Measurements from ENCODE around the gene ANO7.

ANO7 gene

DNA sequence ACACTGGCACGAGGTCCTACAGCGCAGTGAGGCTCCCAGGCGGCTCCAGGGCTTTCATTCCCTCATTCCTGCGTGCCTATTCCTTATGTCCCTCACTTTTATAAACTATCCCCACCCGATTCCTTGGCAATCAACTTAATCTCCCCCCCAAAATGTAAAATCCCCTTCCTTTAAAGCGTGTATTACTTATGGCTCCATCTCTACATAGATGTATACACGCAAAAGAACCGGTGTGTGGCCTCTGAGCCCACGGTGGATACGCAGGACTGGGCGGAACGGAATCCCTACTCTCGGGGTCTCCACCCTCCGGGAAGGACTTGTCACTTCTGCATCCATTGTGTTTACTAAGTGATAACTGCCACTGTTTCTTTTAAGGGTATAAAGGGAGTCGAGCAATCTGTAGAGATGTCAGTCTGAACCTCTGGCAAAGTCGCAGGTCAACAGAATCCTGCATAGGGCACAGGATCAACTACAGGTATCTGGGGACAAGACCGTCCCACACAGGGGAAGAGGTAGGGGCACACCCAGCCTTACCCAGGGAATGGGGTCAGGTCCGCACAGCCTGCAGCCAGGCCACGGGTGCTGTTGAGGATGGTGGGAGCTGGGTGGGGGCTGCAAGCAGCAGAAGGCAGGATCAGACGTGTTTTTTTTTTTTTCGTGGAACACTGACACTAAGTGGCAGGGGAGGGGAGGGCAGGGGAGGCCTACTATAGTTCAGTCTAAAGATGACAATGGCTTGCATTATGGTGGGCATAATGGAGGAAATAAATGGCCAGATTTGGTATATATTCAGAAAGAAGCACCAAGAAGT, 84.9 kb downstream of the ANO7 start:
- Mint-ChIP-seq H3K4me3 (peak overlapping the region; percentile 78), H3K9me3 (no peaks in the 10 kb centered on the region), H3K27me3 (no peaks in the 10 kb centered on the region), H3K27ac (ENCODE audit: low read depth) (peak overlapping the region; percentile 42), H3K36me3 (ENCODE audit: insufficient read depth) (peaks cover 2% of the 10 kb centered on the region), H3K4me1 (peaks cover 49% of the 10 kb centered on the region)
- no peak for ATAC-seq (replicated peaks; ENCODE audit: extremely low read depth, poor library complexity, severe bottlenecking)
- no peak for DNase-seq (ENCODE audit: low spot score in 2 of 2)

DNA sequence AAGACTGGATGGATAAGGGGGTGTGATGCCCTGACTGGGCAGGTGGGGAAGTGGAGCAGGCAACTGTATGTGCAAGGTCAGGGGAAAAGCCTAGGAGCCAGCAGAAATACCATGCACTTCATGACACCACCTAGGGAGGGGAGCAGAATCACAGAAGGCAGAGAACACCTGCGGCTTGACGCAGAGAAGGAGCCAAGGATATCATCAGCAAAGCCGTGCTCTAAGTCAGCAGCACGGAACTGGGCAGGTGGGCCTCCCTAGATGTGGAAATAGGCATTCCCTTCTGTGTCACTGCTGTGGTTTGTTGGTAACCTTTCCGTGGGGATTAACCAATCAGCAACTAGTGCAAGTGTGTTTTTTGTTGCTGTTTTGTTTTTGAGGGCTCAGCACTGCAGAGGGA, 85.7 kb downstream of the ANO7 start:
- no peak overlapping the region for H3K27ac Mint-ChIP-seq (ENCODE audit: low read depth)
- no peaks in the 10 kb centered on the region for H3K9me3 Mint-ChIP-seq
- H3K4me3 Mint-ChIP-seq, result no peak overlapping the region
- ATAC-seq (replicated peaks; ENCODE audit: extremely low read depth, poor library complexity, severe bottlenecking), result no peak
- no peak for DNase-seq (ENCODE audit: low spot score in 2 of 2)
- H3K4me1 Mint-ChIP-seq, result peaks cover 44% of the 10 kb centered on the region
- no peaks in the 10 kb centered on the region for H3K27me3 Mint-ChIP-seq
- H3K36me3 Mint-ChIP-seq (ENCODE audit: insufficient read depth), result peaks cover 2% of the 10 kb centered on the region
